Kidney (tissue), 14 donors: ENCODE data around the gene PPL. TPM values are rescaled to one million over a fixed set of nuclear protein-coding genes. Genes with fewer than 3 reads are reported as not detected.

ENCODE experiments used
- DNase-seq, 5 donors: peaks; one replicate each; pipeline ENCODE4 v3.0.0-alpha.2; 2013 to 2020
- FAIRE-seq: peaks from 2 replicates; lab custom pipeline; 2012; peaks lifted over from hg19 to GRCh38; lab: Jason Lieb, UNC
- H3K27ac ChIP-seq, 2 donors: one replicate each; pipeline ENCODE4 v1.7.0; 2013; ENCODE audit warnings: low read depth in 2 of 2, low read length in 2 of 2, inconsistent platforms in 1 of 2
- H3K27me3 ChIP-seq: one replicate; pipeline ENCODE4 v1.7.1; 2013; ENCODE audit warnings: low read length, inconsistent platforms; ENCODE audit not compliant: control insufficient read depth, insufficient read depth
- H3K36me3 ChIP-seq, 3 donors: one replicate each; pipeline versions ENCODE4 v1.7.0 to v1.7.1; 2013; ENCODE audit warnings: low read length in 3 of 3, control low read depth in 1 of 3, inconsistent platforms in 1 of 3; ENCODE audit not compliant: insufficient read depth in 3 of 3, control insufficient read depth in 2 of 3
- H3K4me1 ChIP-seq, 3 donors: one replicate each; pipeline versions ENCODE4 v1.7.0 to v1.7.1; 2013; ENCODE audit warnings: low read length in 3 of 3, inconsistent platforms in 1 of 3, low read depth in 1 of 3; ENCODE audit not compliant: control insufficient read depth in 2 of 3, insufficient read depth in 2 of 3
- H3K4me3 ChIP-seq, 3 donors: one replicate each; pipeline versions ENCODE4 v1.7.0 to v1.8.1; 2013; ENCODE audit warnings: low read length in 3 of 3, control low read depth in 1 of 3, inconsistent platforms in 1 of 3
- H3K9ac ChIP-seq, 3 donors: one replicate each; pipeline versions ENCODE4 v1.7.0 to v1.7.1; 2013; ENCODE audit warnings: low read length in 3 of 3, control low read depth in 1 of 3, inconsistent platforms in 1 of 3
- H3K9me3 ChIP-seq, 3 donors: one replicate each; pipeline versions ENCODE4 v1.7.0 to v1.7.1; 2013; ENCODE audit warnings: low read length in 3 of 3, control low read depth in 1 of 3, inconsistent platforms in 1 of 3; ENCODE audit not compliant: control insufficient read depth in 2 of 3, insufficient read depth in 1 of 3
- intact Hi-C: fragments of 100-400 bp; cut with DNase I; formaldehyde crosslinking; loops from one replicate; pipeline ENCODE4 v1.11.1; 2022
- polyA plus RNA-seq: library from polyadenylated mRNA; stranded (reverse); fragments of 350-450 nt; fragmentation: Illumina TruSeq; extraction: RNeasy Lipid Tissue Mini Kit (QIAGEN cat#74804); gene quantifications from one replicate; pipeline ENCODE4 v1.2.3, GENCODE V29; 2014; ENCODE audit warnings: low read depth, low replicate concordance; ENCODE audit not compliant: insufficient read depth
- total RNA-seq: library from RNA; stranded (reverse); fragmentation: NEBNext Ultra II Directional; extraction: Animal tissue kit (Norgen Biotek cat#: 25700); gene quantifications from one replicate; pipeline ENCODE4 v1.2.1, GENCODE V29; 2021
- TF ChIP-seq, protein P1 (sequence below): IDR thresholded peaks from 3 replicates; pipeline ENCODE4 v1.5.1; 2012; ENCODE audit warnings: mild to moderate bottlenecking, moderate library complexity, borderline replicate concordance; ENCODE audit not compliant: insufficient read depth; ENCODE audit errors: extremely low read depth
- donor health status: control.
- donor health status: control.
- donor health status: control.
- donor health status: control.
- donor health status: control.
- donor health status: DM: yes; HTN: yes; CAD: no.
- donor health status: Normal renal cell carcinoma (clear cell type).

The PPL gene
- total and polyA plus RNA-seq, 2 donors from 2014 or later: 7.7 to 78.4 TPM

DNA sequence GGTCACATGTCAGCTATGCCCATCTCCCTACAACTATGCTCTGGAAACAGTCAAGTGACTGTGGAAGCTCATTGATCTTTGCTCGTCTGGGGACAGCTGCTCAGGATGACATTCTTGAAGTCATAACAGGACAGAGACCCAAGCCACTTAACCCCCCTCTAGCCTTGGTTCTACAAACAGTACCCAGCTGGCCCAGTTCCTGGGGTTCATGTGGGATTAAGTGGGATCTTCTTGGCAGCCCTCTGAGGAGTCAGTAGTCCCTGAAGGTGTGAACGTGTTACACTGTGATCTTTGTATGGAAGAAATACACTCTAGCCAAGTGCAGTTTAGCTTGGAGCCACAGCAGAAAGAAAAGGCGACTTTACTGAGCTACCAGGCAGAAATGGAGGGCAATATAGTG lies 63.9 kb downstream of the PPL start:
- Histone ChIP-seq H3K9me3 (no peaks in the 10 kb centered on the region), H3K36me3 (peaks cover 13 to 71% (median 45%) of the 10 kb centered on the region in 3 donors), H3K4me3 (no peak overlapping the region), H3K9ac (no peak overlapping the region), H3K27me3 (no peaks in the 10 kb centered on the region), H3K4me1 (peaks cover 3 to 19% (median 18%) of the 10 kb centered on the region in 3 donors), H3K27ac (no peak overlapping the region)
- TF ChIP-seq, protein P1, sequence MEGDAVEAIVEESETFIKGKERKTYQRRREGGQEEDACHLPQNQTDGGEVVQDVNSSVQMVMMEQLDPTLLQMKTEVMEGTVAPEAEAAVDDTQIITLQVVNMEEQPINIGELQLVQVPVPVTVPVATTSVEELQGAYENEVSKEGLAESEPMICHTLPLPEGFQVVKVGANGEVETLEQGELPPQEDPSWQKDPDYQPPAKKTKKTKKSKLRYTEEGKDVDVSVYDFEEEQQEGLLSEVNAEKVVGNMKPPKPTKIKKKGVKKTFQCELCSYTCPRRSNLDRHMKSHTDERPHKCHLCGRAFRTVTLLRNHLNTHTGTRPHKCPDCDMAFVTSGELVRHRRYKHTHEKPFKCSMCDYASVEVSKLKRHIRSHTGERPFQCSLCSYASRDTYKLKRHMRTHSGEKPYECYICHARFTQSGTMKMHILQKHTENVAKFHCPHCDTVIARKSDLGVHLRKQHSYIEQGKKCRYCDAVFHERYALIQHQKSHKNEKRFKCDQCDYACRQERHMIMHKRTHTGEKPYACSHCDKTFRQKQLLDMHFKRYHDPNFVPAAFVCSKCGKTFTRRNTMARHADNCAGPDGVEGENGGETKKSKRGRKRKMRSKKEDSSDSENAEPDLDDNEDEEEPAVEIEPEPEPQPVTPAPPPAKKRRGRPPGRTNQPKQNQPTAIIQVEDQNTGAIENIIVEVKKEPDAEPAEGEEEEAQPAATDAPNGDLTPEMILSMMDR: no peak
- intact Hi-C loops: no loop called here
- no peak for FAIRE-seq
- DNase-seq: no peak

DNA sequence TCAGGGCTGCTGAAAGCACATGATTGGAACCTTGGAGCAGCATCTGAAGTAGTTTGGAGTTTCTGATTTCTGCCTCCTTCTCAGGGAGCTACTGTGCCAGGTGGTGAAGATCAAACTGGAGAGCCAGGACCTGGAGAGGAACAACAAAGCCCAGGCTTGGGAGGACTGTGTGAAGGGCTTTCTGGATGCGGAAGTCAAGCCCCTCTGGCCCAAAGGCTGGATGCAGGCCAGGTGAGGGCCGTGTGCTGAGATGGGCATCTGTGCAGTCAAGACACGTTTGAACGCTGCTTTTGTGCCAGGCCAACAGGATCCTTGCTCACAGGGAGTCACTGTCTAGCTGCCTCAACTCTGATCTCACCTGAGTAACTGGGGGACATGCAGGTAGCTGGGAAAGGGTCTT lies 65.9 kb downstream of the PPL start:
- no peak overlapping the region for H3K27ac ChIP-seq
- no peak overlapping the region for H3K9ac ChIP-seq
- no peaks in the 10 kb centered on the region for H3K9me3 ChIP-seq
- H3K27me3 ChIP-seq: no peaks in the 10 kb centered on the region
- intact Hi-C loops: no loop called here
- TF ChIP-seq, protein P1: no peak
- FAIRE-seq (no peak), DNase-seq (peak in 1 of 5 donors; percentile 37)
- peaks cover 9 to 53% (median 37%) of the 10 kb centered on the region in 3 donors for H3K36me3 ChIP-seq
- H3K4me1 ChIP-seq: peaks cover 3 to 28% (median 27%) of the 10 kb centered on the region in 3 donors
- no peak overlapping the region for H3K4me3 ChIP-seq

DNA sequence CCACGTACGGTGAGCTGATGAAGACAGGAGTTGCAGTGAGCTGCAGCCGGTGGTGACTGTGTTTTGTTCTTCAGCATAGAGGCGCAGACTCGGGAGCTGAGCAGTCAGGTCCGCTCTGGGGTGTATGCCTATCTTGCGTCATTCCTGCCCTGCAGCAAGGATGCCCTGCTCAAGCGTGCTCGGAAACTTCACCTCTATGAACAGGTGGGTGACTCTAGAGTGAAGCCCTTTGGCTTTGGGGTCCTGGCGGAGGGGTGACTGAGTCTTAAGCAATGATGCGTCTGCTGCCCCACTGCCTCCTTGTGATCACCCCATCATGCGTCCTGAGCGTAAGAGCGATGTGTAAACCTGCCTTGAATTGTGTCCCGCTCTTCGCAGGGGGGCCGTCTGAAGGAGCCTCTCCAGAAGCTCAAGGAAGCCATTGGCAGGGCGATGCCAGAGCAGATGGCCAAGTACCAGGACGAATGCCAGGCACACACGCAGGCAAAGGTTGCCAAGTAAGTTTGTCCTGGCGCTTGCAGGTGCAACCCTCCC lies 66.7 kb downstream of the PPL start:
- intact Hi-C loops: no loop called here
- Histone ChIP-seq H3K4me1 (peaks cover 3 to 28% (median 27%) of the 10 kb centered on the region in 3 donors), H3K27me3 (no peaks in the 10 kb centered on the region), H3K36me3 (peaks cover 9 to 47% (median 33%) of the 10 kb centered on the region in 3 donors), H3K27ac (no peak overlapping the region), H3K9ac (no peak overlapping the region), H3K9me3 (no peaks in the 10 kb centered on the region), H3K4me3 (no peak overlapping the region)
- peak in 1 of 5 donors; percentile 53 for DNase-seq
- TF ChIP-seq, protein P1: no peak
- FAIRE-seq: no peak
